Memory B cell (primary cell): ENCODE measurements around the gene USPL1.
A peak's percentile ranks its signal among the peaks of the same experiment; 100 is the strongest.
"Not testable (repeated sequence)": the region's sequence is repeated elsewhere in the genome, so short reads cannot be mapped to it uniquely, and the experiment has no call there.

Source experiments
- ATAC-seq: fragments of 150-1000 bp; cut with Tn5 transposase; 2 replicates; pipeline ENCODE4 v1.10.0; 2021; ENCODE audit warnings: low read depth, mild to moderate bottlenecking, moderate library complexity
- DNase-seq, 2 donors: peaks; one replicate each; pipeline ENCODE4 v3.0.0; 2022; ENCODE audit warnings: low spot score in 2 of 2
- H3K27ac Mint-ChIP-seq: one replicate; pipeline ENCODE4 v1.8.0; 2022; ENCODE audit warnings: mild to moderate bottlenecking, moderate library complexity, mixed read lengths
- H3K27me3 Mint-ChIP-seq: one replicate; pipeline ENCODE4 v1.8.0; 2022; ENCODE audit warnings: mixed read lengths
- H3K36me3 Mint-ChIP-seq: one replicate; pipeline ENCODE4 v1.8.0; 2022; ENCODE audit warnings: mild to moderate bottlenecking, mixed read lengths
- H3K4me1 Mint-ChIP-seq: one replicate; pipeline ENCODE4 v1.8.0; 2022; ENCODE audit warnings: mixed read lengths
- H3K4me3 Mint-ChIP-seq: one replicate; pipeline ENCODE4 v1.8.0; 2022; ENCODE audit warnings: mild to moderate bottlenecking, moderate library complexity, mixed read lengths
- H3K9me3 Mint-ChIP-seq: one replicate; pipeline ENCODE4 v1.8.0; 2022; ENCODE audit warnings: mixed read lengths

Gene USPL1

DNA sequence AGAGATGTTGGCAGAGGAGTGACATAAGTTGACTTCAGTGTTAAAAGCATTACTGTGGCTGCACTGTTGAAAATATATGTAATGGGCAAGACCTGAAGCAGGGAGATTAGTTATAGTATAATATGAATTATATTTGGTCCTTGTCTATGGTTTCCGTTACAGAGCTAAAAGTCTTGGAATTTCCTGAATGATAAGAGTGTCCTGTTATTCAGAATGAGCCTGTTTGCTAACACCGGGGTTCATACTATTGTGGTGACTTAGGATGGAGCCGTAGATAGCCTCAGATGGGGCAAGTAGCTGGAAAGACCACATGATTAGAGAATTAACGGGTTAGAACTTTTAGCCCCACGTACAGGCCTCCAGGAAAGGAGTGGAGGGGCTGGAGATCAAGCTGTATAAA lies 5.7 kb downstream of the USPL1 start:
- no peak overlapping the region for H3K4me3 Mint-ChIP-seq
- no peak for ATAC-seq
- no peak for DNase-seq
- peaks cover 18% of the 10 kb centered on the region for H3K36me3 Mint-ChIP-seq
- H3K9me3 Mint-ChIP-seq: no peaks in the 10 kb centered on the region
- H3K27ac Mint-ChIP-seq: no peak overlapping the region
- H3K4me1 Mint-ChIP-seq: peaks cover 14% of the 10 kb centered on the region
- H3K27me3 Mint-ChIP-seq: no peaks in the 10 kb centered on the region

- Mint-ChIP-seq H3K4me1 (peaks cover 19% of the 10 kb centered on the region), H3K36me3 (peaks cover 23% of the 10 kb centered on the region), H3K27me3 (no peaks in the 10 kb centered on the region), H3K27ac (peak overlapping the region; percentile 28), H3K9me3 (no peaks in the 10 kb centered on the region), H3K4me3 (no peak overlapping the region)
- ATAC-seq (no peak), DNase-seq (no peak)
Measured at GRCh38 chr13:30624630-30625029, 6.9 kb downstream of the USPL1 start.

DNA sequence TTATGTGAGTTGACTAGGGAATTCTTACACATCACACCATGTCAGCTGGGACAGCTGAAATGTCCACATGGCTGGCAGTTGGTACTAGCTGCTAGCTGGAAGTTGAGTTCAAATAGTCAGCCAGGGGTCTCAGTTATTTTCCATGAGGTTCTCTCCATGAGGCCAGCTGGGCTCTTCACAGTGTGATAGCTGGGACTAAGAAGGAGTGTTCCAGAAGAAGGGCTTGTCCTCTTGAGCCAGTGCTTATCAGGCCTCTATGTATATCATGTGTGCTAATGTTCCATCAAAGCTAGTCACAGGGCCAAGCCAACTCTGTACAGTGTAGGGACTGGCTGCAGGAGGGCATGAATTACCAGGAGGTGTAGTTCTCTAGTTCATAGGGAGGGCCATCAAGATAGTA lies 11.8 kb downstream of the USPL1 start:
- Mint-ChIP-seq H3K4me3 (no peak overlapping the region), H3K9me3 (no peaks in the 10 kb centered on the region), H3K27me3 (no peaks in the 10 kb centered on the region), H3K27ac (peak overlapping the region; percentile 17), H3K4me1 (peaks cover 24% of the 10 kb centered on the region), H3K36me3 (peaks cover 30% of the 10 kb centered on the region)
- ATAC-seq (no peak), DNase-seq (no peak)

DNA sequence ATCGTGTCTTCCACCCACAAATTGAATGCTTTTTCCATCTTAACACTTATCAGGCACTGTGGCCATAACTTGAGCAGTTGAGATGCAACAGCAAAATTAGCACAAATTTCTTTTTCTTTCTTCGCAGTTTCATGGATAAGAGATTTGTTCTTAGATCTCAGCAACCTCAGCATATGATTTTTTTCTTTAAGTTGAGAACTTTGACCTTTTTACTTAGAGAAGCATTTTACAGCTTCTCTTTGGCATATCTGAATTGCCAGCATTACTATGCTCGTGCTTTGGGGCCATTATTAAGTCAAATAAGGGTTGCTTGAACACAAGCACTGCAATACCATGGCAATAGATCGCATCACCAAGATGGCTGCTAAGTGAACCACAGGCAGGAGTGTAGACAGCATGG lies 16.1 kb downstream of the USPL1 start:
- ATAC-seq (no peak), DNase-seq (no peak)
- H3K9me3 Mint-ChIP-seq: no peaks in the 10 kb centered on the region
- peaks cover 41% of the 10 kb centered on the region for H3K36me3 Mint-ChIP-seq
- H3K27ac Mint-ChIP-seq: no peak overlapping the region
- H3K4me3 Mint-ChIP-seq: no peak overlapping the region
- no peaks in the 10 kb centered on the region for H3K27me3 Mint-ChIP-seq
- peaks cover 36% of the 10 kb centered on the region for H3K4me1 Mint-ChIP-seq

GRCh38 chr13:30634838-30635237 lies 17.1 kb downstream of the USPL1 start:
- Mint-ChIP-seq H3K27ac (no peak overlapping the region), H3K4me3 (no peak overlapping the region), H3K36me3 (peaks cover 40% of the 10 kb centered on the region), H3K9me3 (no peaks in the 10 kb centered on the region), H3K4me1 (peaks cover 31% of the 10 kb centered on the region), H3K27me3 (no peaks in the 10 kb centered on the region)
- DNase-seq: no peak
- ATAC-seq: no peak

- Mint-ChIP-seq H3K27ac (no peak overlapping the region), H3K36me3 (peaks cover 42% of the 10 kb centered on the region), H3K4me3 (no peak overlapping the region), H3K4me1 (peaks cover 33% of the 10 kb centered on the region), H3K9me3 (no peaks in the 10 kb centered on the region), H3K27me3 (no peaks in the 10 kb centered on the region)
- no peak for ATAC-seq
- no peak for DNase-seq
Measured at GRCh38 chr13:30638301-30638700, 20.6 kb downstream of the USPL1 start.

DNA sequence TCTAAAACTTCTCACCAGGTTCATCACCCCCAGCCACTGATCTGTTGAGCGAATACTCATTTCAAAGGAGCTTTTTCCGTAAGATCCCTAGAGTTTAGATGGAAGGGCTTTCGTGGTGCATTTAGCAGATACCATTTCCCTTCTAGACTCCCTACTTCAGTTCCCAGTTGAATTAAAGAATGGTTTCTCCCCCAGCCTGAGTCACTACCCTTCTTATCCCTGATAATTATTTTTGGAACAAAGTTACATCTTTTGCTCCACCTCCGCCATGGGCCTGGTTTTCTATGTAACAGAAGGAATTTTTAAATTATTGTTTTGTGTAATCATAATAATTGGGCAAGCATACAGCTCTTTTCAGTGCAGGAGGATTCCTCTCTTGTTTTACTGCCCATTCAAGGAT lies 22.0 kb downstream of the USPL1 start:
- Mint-ChIP-seq H3K36me3 (peaks cover 36% of the 10 kb centered on the region), H3K27me3 (no peaks in the 10 kb centered on the region), H3K27ac (no peak overlapping the region), H3K4me3 (no peak overlapping the region), H3K4me1 (peaks cover 29% of the 10 kb centered on the region), H3K9me3 (no peaks in the 10 kb centered on the region)
- ATAC-seq (no peak), DNase-seq (no peak)

GRCh38 chr13:30641173-30641572 lies 23.5 kb downstream of the USPL1 start:
- H3K9me3 Mint-ChIP-seq, ATAC-seq, DNase-seq, H3K27me3 Mint-ChIP-seq, H3K4me3 Mint-ChIP-seq: not testable (repeated sequence)
- Mint-ChIP-seq H3K27ac (peak overlapping the region; percentile 31), H3K4me1 (peaks cover 21% of the 10 kb centered on the region), H3K36me3 (peaks cover 30% of the 10 kb centered on the region)

- H3K27me3 Mint-ChIP-seq: no peaks in the 10 kb centered on the region
- peaks cover 34% of the 10 kb centered on the region for H3K4me1 Mint-ChIP-seq
- no peak for DNase-seq
- no peak overlapping the region for H3K27ac Mint-ChIP-seq
- no peaks in the 10 kb centered on the region for H3K9me3 Mint-ChIP-seq
- no peak for ATAC-seq
- H3K36me3 Mint-ChIP-seq: peaks cover 38% of the 10 kb centered on the region
- no peak overlapping the region for H3K4me3 Mint-ChIP-seq
Measured at GRCh38 chr13:30645629-30646028, 27.9 kb downstream of the USPL1 start.

DNA sequence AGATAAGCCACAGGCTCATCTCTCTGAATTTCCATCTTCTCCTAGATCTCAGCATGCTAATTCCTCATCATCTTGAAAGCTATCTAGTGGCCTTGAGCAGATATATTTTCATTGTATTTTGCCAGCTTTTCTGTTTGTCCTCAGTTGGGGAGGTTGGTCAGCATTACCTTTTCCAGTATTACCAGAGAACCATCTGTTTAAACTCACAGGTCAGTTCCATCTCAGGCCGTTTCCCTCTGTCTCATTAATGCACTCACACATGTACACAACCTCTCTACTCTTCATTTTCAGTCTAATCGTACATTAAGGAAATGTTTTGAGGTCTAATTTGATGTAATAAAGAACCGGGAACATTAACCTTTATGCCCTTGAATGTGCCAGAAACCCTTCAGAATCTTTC lies 29.7 kb downstream of the USPL1 start:
- no peak for ATAC-seq
- Mint-ChIP-seq H3K9me3 (no peaks in the 10 kb centered on the region), H3K27me3 (no peaks in the 10 kb centered on the region), H3K27ac (peak overlapping the region; percentile 94), H3K4me1 (peaks cover 26% of the 10 kb centered on the region), H3K4me3 (peak overlapping the region; percentile 51), H3K36me3 (peaks cover 40% of the 10 kb centered on the region)
- DNase-seq: no peak

DNA sequence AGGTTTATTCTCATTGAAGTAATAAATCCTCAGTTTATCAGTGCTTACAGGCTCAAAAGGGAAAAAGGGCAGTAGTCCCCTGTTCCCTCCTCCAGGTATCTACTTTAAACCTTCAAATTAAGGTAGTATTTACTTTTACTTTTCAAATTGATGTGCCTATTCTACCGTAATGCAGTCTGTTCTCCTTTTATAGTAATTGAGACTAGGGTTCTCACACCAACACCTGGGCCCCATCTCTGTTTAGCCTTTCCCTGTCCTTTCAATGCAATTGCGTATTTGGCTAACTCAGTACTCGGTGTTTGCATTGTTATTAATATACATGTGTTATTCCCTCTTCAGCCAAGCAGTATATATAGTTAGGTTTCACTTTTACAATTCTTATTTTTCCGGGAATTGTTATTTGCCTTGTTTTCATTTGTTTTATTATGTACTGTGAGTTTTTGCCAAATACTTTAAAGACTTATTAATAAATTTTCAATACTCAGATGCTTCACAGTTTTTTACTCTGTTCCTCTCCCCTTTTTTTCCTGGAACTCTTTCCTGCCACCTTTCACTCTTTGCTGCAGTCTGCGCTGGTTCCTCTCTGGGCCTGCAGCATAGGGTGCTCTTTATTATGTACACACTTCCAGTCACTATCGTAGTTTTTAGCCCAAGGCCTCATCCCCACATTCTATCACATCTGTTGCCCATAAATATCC lies 30.3 kb downstream of the USPL1 start:
- peak overlapping the region; percentile 68 for H3K4me3 Mint-ChIP-seq
- DNase-seq (no peak), ATAC-seq (peak; percentile 80)
- peaks cover 25% of the 10 kb centered on the region for H3K4me1 Mint-ChIP-seq
- no peaks in the 10 kb centered on the region for H3K9me3 Mint-ChIP-seq
- peak overlapping the region; percentile 94 for H3K27ac Mint-ChIP-seq
- H3K36me3 Mint-ChIP-seq: peaks cover 40% of the 10 kb centered on the region
- H3K27me3 Mint-ChIP-seq: no peaks in the 10 kb centered on the region

DNA sequence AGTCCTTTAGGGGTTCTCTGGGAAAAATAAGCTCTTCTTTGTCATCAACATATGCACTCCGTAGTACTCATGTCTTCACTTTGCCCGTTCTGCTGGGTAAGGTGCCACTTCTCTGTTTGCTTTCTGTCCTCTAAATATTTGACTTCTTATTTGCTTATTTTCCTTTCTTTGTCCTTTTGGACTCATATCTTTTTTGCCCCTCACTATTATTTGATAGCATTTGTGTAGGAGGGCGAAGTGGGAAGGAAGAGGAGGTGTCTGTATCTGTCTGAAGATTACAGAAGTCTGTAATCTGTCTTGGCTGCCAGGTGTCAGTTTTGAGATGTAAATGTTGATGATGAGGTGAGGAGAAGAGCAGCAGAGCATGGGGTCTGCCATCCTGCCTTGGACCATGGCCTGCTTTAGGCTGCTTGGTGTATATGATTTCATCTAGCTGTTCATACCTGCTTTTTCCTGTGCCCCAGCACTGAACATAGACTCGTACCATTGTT lies 30.8 kb downstream of the USPL1 start:
- peak overlapping the region; percentile 94 for H3K27ac Mint-ChIP-seq
- H3K4me3 Mint-ChIP-seq: peak overlapping the region; percentile 68
- H3K4me1 Mint-ChIP-seq: peaks cover 25% of the 10 kb centered on the region
- peaks cover 40% of the 10 kb centered on the region for H3K36me3 Mint-ChIP-seq
- ATAC-seq (peak; percentile 75), DNase-seq (no peak)
- H3K9me3 Mint-ChIP-seq: no peaks in the 10 kb centered on the region
- H3K27me3 Mint-ChIP-seq: no peaks in the 10 kb centered on the region

GRCh38 chr13:30651648-30652047 lies 33.9 kb downstream of the USPL1 start:
- Mint-ChIP-seq H3K27ac (peak overlapping the region; percentile 54), H3K36me3 (peaks cover 50% of the 10 kb centered on the region), H3K4me1 (peaks cover 27% of the 10 kb centered on the region)
- H3K9me3 Mint-ChIP-seq, DNase-seq, H3K4me3 Mint-ChIP-seq, H3K27me3 Mint-ChIP-seq, ATAC-seq: not testable (repeated sequence)

GRCh38 chr13:30652746-30653386 lies 35.1 kb downstream of the USPL1 start:
- Mint-ChIP-seq H3K36me3 (peaks cover 53% of the 10 kb centered on the region), H3K4me3 (no peak overlapping the region), H3K4me1 (peaks cover 17% of the 10 kb centered on the region), H3K9me3 (no peaks in the 10 kb centered on the region), H3K27me3 (no peaks in the 10 kb centered on the region), H3K27ac (peak overlapping the region; percentile 80)
- ATAC-seq (no peak), DNase-seq (no peak)

GRCh38 chr13:30654430-30654829 lies 36.7 kb downstream of the USPL1 start:
- ATAC-seq (no peak), DNase-seq (no peak)
- no peak overlapping the region for H3K4me3 Mint-ChIP-seq
- H3K4me1 Mint-ChIP-seq: peaks cover 13% of the 10 kb centered on the region
- H3K9me3 Mint-ChIP-seq: peaks cover 2% of the 10 kb centered on the region
- H3K36me3 Mint-ChIP-seq: peaks cover 57% of the 10 kb centered on the region
- peak overlapping the region; percentile 80 for H3K27ac Mint-ChIP-seq
- H3K27me3 Mint-ChIP-seq: no peaks in the 10 kb centered on the region
